A673 (cell line): ENCODE measurements around the gene HPSE. TPM values are rescaled to one million over a fixed set of nuclear protein-coding genes. Genes with fewer than 3 reads are reported as not detected.
A peak's percentile ranks its signal among the peaks of the same experiment; 100 is the strongest.

Source experiments
- BruUV-seq: library from RNA; stranded (reverse); fragments of 400-500 nt; replicated peaks from 2 replicates; lab custom pipeline; 2021; lab: Mats Ljungman, UMichigan
- CTCF ChIA-PET: fragments of 300-600 bp; sonication (Branson Sonifier 250); formaldehyde crosslinking; loops from one replicate; lab custom pipeline; 2022; ENCODE audit warnings: antibody characterized with exemption; lab: Charles Lee
- POLR2A ChIA-PET: fragments of 300-600 bp; sonication (Branson Sonifier 250); formaldehyde crosslinking; loops from one replicate; lab custom pipeline; 2022; ENCODE audit warnings: antibody characterized with exemption; ENCODE audit not compliant: low non-redundant PET; lab: Charles Lee
- DNase-seq: peaks from one replicate; pipeline ENCODE4 v3.0.0-alpha.2; 2015; ENCODE audit warnings: low spot score
- H3K27ac ChIP-seq: fragments of 200-600 bp; sonication (generic); 2 replicates; pipeline ENCODE4 v1.5.1; 2016; ENCODE audit warnings: mixed run types, low read depth, mild to moderate bottlenecking, mixed read lengths, antibody characterized with exemption, low read length; ENCODE audit not compliant: poor library complexity, severe bottlenecking
- H3K27me3 ChIP-seq: fragments of 200-600 bp; sonication (generic); replicated peaks from 2 replicates; pipeline ENCODE4 v1.6.1; 2017; ENCODE audit warnings: mixed run types, low read depth, mild to moderate bottlenecking, mixed read lengths, antibody characterized with exemption, low read length; ENCODE audit not compliant: insufficient read depth, poor library complexity
- H3K36me3 ChIP-seq: fragments of 200-600 bp; sonication (generic); 2 replicates; pipeline ENCODE4 v1.6.1; 2016; ENCODE audit warnings: mixed run types, mild to moderate bottlenecking, mixed read lengths, antibody characterized with exemption, low read length; ENCODE audit not compliant: insufficient read depth, poor library complexity, severe bottlenecking
- H3K4me1 ChIP-seq: fragments of 200-600 bp; sonication (generic); 2 replicates; pipeline ENCODE4 v1.6.1; 2017; ENCODE audit warnings: mixed run types, mild to moderate bottlenecking, mixed read lengths, antibody characterized with exemption, low read length; ENCODE audit not compliant: insufficient read depth, poor library complexity, severe bottlenecking
- H3K4me3 ChIP-seq: fragments of 200-600 bp; sonication (generic); 2 replicates; pipeline ENCODE4 v1.5.1; 2016; ENCODE audit warnings: low read depth, mixed run types, mild to moderate bottlenecking, mixed read lengths, low read length; ENCODE audit not compliant: poor library complexity, severe bottlenecking
- H3K9me3 ChIP-seq: fragments of 200-600 bp; sonication (generic); 2 replicates; pipeline ENCODE4 v1.6.1; 2016; ENCODE audit warnings: mixed run types, low read depth, mild to moderate bottlenecking, mixed read lengths, antibody characterized with exemption, low read length; ENCODE audit not compliant: poor library complexity, severe bottlenecking
- CTCF ChIP-seq: fragments of 300-800, 200-600 bp; sonication (generic); conservative IDR thresholded peaks from 2 replicates; pipeline ENCODE4 v1.5.1; 2017; ENCODE audit warnings: low read depth, mild to moderate bottlenecking, antibody characterized with exemption, low read length, moderate library complexity, mixed read lengths
- EZH2 ChIP-seq: fragments of 200-600 bp; sonication (generic); IDR thresholded peaks from 2 replicates; pipeline ENCODE4 v1.6.1; 2017; ENCODE audit warnings: borderline replicate concordance, low read depth, mild to moderate bottlenecking, mixed read lengths, antibody characterized with exemption, low read length; ENCODE audit not compliant: poor library complexity, severe bottlenecking
- intact Hi-C: fragments of 100-400 bp; cut with micrococcal nuclease; formaldehyde crosslinking; loops from one replicate; pipeline ENCODE4 v1.10.0; 2022; ENCODE audit not compliant: unreplicated experiment
- total RNA-seq: library from RNA; stranded (reverse); gene quantifications from 2 replicates; pipeline ENCODE4 v1.2.3, GENCODE V29; 2021

The HPSE gene
- total RNA-seq, 1 experiment from 2014 or later, result 0.84 TPM

GRCh38 chr4:83255584-83255983 lies 79.1 kb downstream of the HPSE start:
- DNase-seq, result peak; percentile 65

GRCh38 chr4:83252782-83253405 lies 81.8 kb downstream of the HPSE start:
- CTCF ChIA-PET, result interaction anchor here (0.8 kb wide), 1 partner anchor 143 kb away, joined by 4 read pairs; no protein-coding TSS in a partner anchor

More at GRCh38 chr4:83255584-83255983, 79.1 kb downstream of the HPSE start:
- BruUV-seq, result no TSS peak
- Histone ChIP-seq H3K4me3 (no peak overlapping the region), H3K27me3 (no peaks in the 10 kb centered on the region), H3K36me3 (no peaks in the 10 kb centered on the region), H3K27ac (no peak overlapping the region), H3K9me3 (no peaks in the 10 kb centered on the region), H3K4me1 (no peaks in the 10 kb centered on the region)
- POLR2A ChIA-PET, result no interaction called here
- TF ChIP-seq EZH2 (no peak), CTCF (no peak)
- CTCF ChIA-PET, result no interaction called here
- intact Hi-C loops, result no loop called here

GRCh38 chr4:83251447-83251830 lies 83.2 kb downstream of the HPSE start:
- Histone ChIP-seq H3K27ac (no peak overlapping the region), H3K4me1 (no peaks in the 10 kb centered on the region), H3K4me3 (no peak overlapping the region), H3K36me3 (no peaks in the 10 kb centered on the region), H3K9me3 (no peaks in the 10 kb centered on the region), H3K27me3 (no peaks in the 10 kb centered on the region)
- TF ChIP-seq EZH2, result no peak
- TF ChIP-seq CTCF, result no peak
- DNase-seq, result no peak
- intact Hi-C loops, result no loop called here
- no TSS peak for BruUV-seq
- ChIA-PET POLR2A (no interaction called here), CTCF (no interaction called here)

More at GRCh38 chr4:83252782-83253405, 81.8 kb downstream of the HPSE start:
- Histone ChIP-seq H3K9me3 (no peaks in the 10 kb centered on the region), H3K4me3 (no peak overlapping the region), H3K27ac (no peak overlapping the region), H3K27me3 (no peaks in the 10 kb centered on the region), H3K36me3 (no peaks in the 10 kb centered on the region), H3K4me1 (no peaks in the 10 kb centered on the region)
- intact Hi-C loops, result no loop called here
- BruUV-seq, result no TSS peak
- POLR2A ChIA-PET, result no interaction called here
- TF ChIP-seq CTCF (peak; percentile 69), EZH2 (no peak)
- DNase-seq, result peak; percentile 70
